ENCODE data around the gene CAMTA1.

The CAMTA1 gene

GRCh38 chr1:6935911-6936690, 150.8 kb downstream of the CAMTA1 start:
- no peak for DNase-seq

- no peak for DNase-seq
These were observed 151.8 kb downstream of the CAMTA1 start for GRCh38 chr1:6937048-6937447.

- DNase-seq: no peak
These were observed 154.1 kb downstream of the CAMTA1 start for GRCh38 chr1:6939363-6939762.

- no peak for DNase-seq
These were observed 156.5 kb downstream of the CAMTA1 start for GRCh38 chr1:6941786-6942185.

GRCh38 chr1:6942990-6943389, 157.7 kb downstream of the CAMTA1 start:
- no peak for DNase-seq

- DNase-seq: no peak
These were observed 159.2 kb downstream of the CAMTA1 start for GRCh38 chr1:6944434-6944833.

- no peak for DNase-seq
These were observed 162.7 kb downstream of the CAMTA1 start for GRCh38 chr1:6947952-6948351.

- no peak for DNase-seq
These were observed 163.2 kb downstream of the CAMTA1 start for GRCh38 chr1:6948416-6948815.

GRCh38 chr1:6948861-6949260, 163.6 kb downstream of the CAMTA1 start:
- no peak for DNase-seq

- no peak for DNase-seq
These were observed 164.9 kb downstream of the CAMTA1 start for GRCh38 chr1:6950001-6950765.

- no peak for DNase-seq
These were observed 166.3 kb downstream of the CAMTA1 start for GRCh38 chr1:6951536-6951935.

GRCh38 chr1:6953216-6953615, 168.0 kb downstream of the CAMTA1 start:
- DNase-seq: no peak

GRCh38 chr1:6953907-6954364, 168.7 kb downstream of the CAMTA1 start:
- DNase-seq: no peak

- DNase-seq: no peak
These were observed 169.3 kb downstream of the CAMTA1 start for GRCh38 chr1:6954591-6954990.

- DNase-seq: no peak
These were observed 170.3 kb downstream of the CAMTA1 start for GRCh38 chr1:6955357-6956094.

GRCh38 chr1:6956488-6957159, 171.4 kb downstream of the CAMTA1 start:
- DNase-seq: no peak

GRCh38 chr1:6957341-6957740, 172.1 kb downstream of the CAMTA1 start:
- no peak for DNase-seq

GRCh38 chr1:6958407-6959030, 173.3 kb downstream of the CAMTA1 start:
- DNase-seq: no peak

GRCh38 chr1:6959491-6959890, 174.2 kb downstream of the CAMTA1 start:
- DNase-seq: no peak

- no peak for DNase-seq
These were observed 175.1 kb downstream of the CAMTA1 start for GRCh38 chr1:6960291-6960811.

- no peak for DNase-seq
These were observed 175.6 kb downstream of the CAMTA1 start for GRCh38 chr1:6960860-6961259.

- no peak for DNase-seq
These were observed 176.0 kb downstream of the CAMTA1 start for GRCh38 chr1:6961289-6961688.
